Choroid plexus epithelial cell (primary cell): Measurements from ENCODE around the gene FER.
A peak's percentile ranks its signal among the peaks of the same experiment; 100 is the strongest.

ENCODE experiments used
- DNase-seq: peaks from one replicate; pipeline ENCODE4 v3.0.0-alpha.2; 2010; ENCODE audit warnings: low read depth
- H3K4me3 ChIP-seq: 2 replicates; pipeline ENCODE4 v1.5.1; 2011; ENCODE audit warnings: low read depth, mild to moderate bottlenecking, control low read depth, low read length, moderate library complexity
- CTCF ChIP-seq: conservative IDR thresholded peaks from 2 replicates; pipeline ENCODE4 v1.5.1; 2011; ENCODE audit warnings: low read depth, mild to moderate bottlenecking, control low read depth, inconsistent platforms, low read length, moderate library complexity

Gene FER

GRCh38 chr5:108911055-108911454 lies 163.4 kb downstream of the FER start:
- no peak for DNase-seq
- TF ChIP-seq CTCF = no peak
- no peak overlapping the region for H3K4me3 ChIP-seq

- H3K4me3 ChIP-seq = no peak overlapping the region
- DNase-seq = no peak
- no peak for TF ChIP-seq CTCF
Measured at GRCh38 chr5:108917596-108917995, 169.9 kb downstream of the FER start.

GRCh38 chr5:108919591-108920326 lies 172.1 kb downstream of the FER start:
- DNase-seq = peak; percentile 23
- no peak overlapping the region for H3K4me3 ChIP-seq
- peak; percentile 29 for TF ChIP-seq CTCF

GRCh38 chr5:108924457-108924961 lies 176.8 kb downstream of the FER start:
- DNase-seq = no peak
- TF ChIP-seq CTCF = peak; percentile 9
- H3K4me3 ChIP-seq = no peak overlapping the region

- no peak for DNase-seq
- no peak overlapping the region for H3K4me3 ChIP-seq
- TF ChIP-seq CTCF = no peak
Measured at GRCh38 chr5:108925073-108925472, 177.4 kb downstream of the FER start.

GRCh38 chr5:108930107-108930506 lies 182.4 kb downstream of the FER start:
- H3K4me3 ChIP-seq = no peak overlapping the region
- no peak for TF ChIP-seq CTCF
- no peak for DNase-seq

- TF ChIP-seq CTCF = no peak
- no peak for DNase-seq
- H3K4me3 ChIP-seq = no peak overlapping the region
Measured at GRCh38 chr5:108935611-108936010, 187.9 kb downstream of the FER start.
